H7 (cell line): ENCODE data around the gene MYRF. TPM values are rescaled to one million over a fixed set of nuclear protein-coding genes. Genes with fewer than 3 reads are reported as not detected.
A peak's percentile ranks its signal among the peaks of the same experiment; 100 is the strongest.

Experiments used
- DNase-seq: peaks from one replicate; pipeline ENCODE4 v3.0.0; 2012
- H3K27me3 ChIP-seq: 2 replicates; pipeline ENCODE4 v1.6.0; 2011; ENCODE audit warnings: mild to moderate bottlenecking, low read length; ENCODE audit not compliant: control insufficient read depth, insufficient read depth
- H3K36me3 ChIP-seq: replicated peaks from 2 replicates; pipeline ENCODE4 v1.5.1; 2011; ENCODE audit warnings: low read length; ENCODE audit not compliant: control insufficient read depth, insufficient read depth
- H3K4me3 ChIP-seq: 2 replicates; pipeline ENCODE4 v1.5.1; 2011; ENCODE audit warnings: low read depth, mild to moderate bottlenecking, control low read depth, low read length, moderate library complexity; ENCODE audit not compliant: insufficient read depth
- total RNA-seq: library from RNA; depleted of rRNA; stranded (reverse); fragments of >200 nt; shearing (Covaris generic); gene quantifications from 2 replicates; pipeline ENCODE4 v1.2.3, GENCODE V29; 2014

Gene MYRF
- total RNA-seq, 1 experiment from 2014 or later: 3.6 TPM

GRCh38 chr11:61768376-61769076, 16.1 kb downstream of the MYRF start:
- Histone ChIP-seq H3K27me3 (no peaks in the 10 kb centered on the region), H3K4me3 (no peak overlapping the region), H3K36me3 (no peaks in the 10 kb centered on the region)
- DNase-seq: no peak

GRCh38 chr11:61769169-61769920, 16.9 kb downstream of the MYRF start:
- DNase-seq: peak; percentile 88
- Histone ChIP-seq H3K36me3 (no peaks in the 10 kb centered on the region), H3K27me3 (no peaks in the 10 kb centered on the region), H3K4me3 (no peak overlapping the region)

GRCh38 chr11:61769946-61770683, 17.7 kb downstream of the MYRF start:
- H3K27me3 ChIP-seq: no peaks in the 10 kb centered on the region
- no peaks in the 10 kb centered on the region for H3K36me3 ChIP-seq
- H3K4me3 ChIP-seq: no peak overlapping the region
- DNase-seq: no peak

- Histone ChIP-seq H3K27me3 (no peaks in the 10 kb centered on the region), H3K36me3 (no peaks in the 10 kb centered on the region), H3K4me3 (no peak overlapping the region)
- DNase-seq: no peak
Measured at GRCh38 chr11:61771195-61771894, 18.9 kb downstream of the MYRF start.

- no peak overlapping the region for H3K4me3 ChIP-seq
- peak; percentile 93 for DNase-seq
- H3K27me3 ChIP-seq: peaks cover 3% of the 10 kb centered on the region; the same call in 1 of the 2 replicates
- H3K36me3 ChIP-seq: no peaks in the 10 kb centered on the region
Measured at GRCh38 chr11:61771985-61772455, 19.6 kb downstream of the MYRF start.

GRCh38 chr11:61773356-61773755, 20.9 kb downstream of the MYRF start:
- peak; percentile 70 for DNase-seq
- H3K36me3 ChIP-seq: no peaks in the 10 kb centered on the region
- H3K4me3 ChIP-seq: no peak overlapping the region
- H3K27me3 ChIP-seq: peaks cover 4% of the 10 kb centered on the region; the same call in 1 of the 2 replicates

GRCh38 chr11:61773809-61774208, 21.4 kb downstream of the MYRF start:
- H3K27me3 ChIP-seq: peaks cover 4% of the 10 kb centered on the region; the same call in 1 of the 2 replicates
- peak; percentile 46 for DNase-seq
- no peak overlapping the region for H3K4me3 ChIP-seq
- no peaks in the 10 kb centered on the region for H3K36me3 ChIP-seq

GRCh38 chr11:61774411-61774810, 22.0 kb downstream of the MYRF start:
- DNase-seq: peak; percentile 45
- H3K36me3 ChIP-seq: no peaks in the 10 kb centered on the region
- H3K27me3 ChIP-seq: peaks cover 4% of the 10 kb centered on the region; the same call in 1 of the 2 replicates
- H3K4me3 ChIP-seq: no peak overlapping the region

- peak; percentile 43 for DNase-seq
- Histone ChIP-seq H3K36me3 (no peaks in the 10 kb centered on the region; the same call in 1 of the 2 replicates), H3K4me3 (no peak overlapping the region), H3K27me3 (peaks cover 4% of the 10 kb centered on the region; the same call in 1 of the 2 replicates)
Measured at GRCh38 chr11:61775106-61775505, 22.7 kb downstream of the MYRF start.

GRCh38 chr11:61775606-61776554, 23.4 kb downstream of the MYRF start:
- Histone ChIP-seq H3K27me3 (peaks cover 4% of the 10 kb centered on the region; the same call in 1 of the 2 replicates), H3K4me3 (no peak overlapping the region), H3K36me3 (no peaks in the 10 kb centered on the region; the same call in 1 of the 2 replicates)
- peak; percentile 65 for DNase-seq

- no peak overlapping the region for H3K4me3 ChIP-seq
- no peaks in the 10 kb centered on the region; the same call in 1 of the 2 replicates for H3K36me3 ChIP-seq
- peaks cover 4% of the 10 kb centered on the region; the same call in 1 of the 2 replicates for H3K27me3 ChIP-seq
- DNase-seq: peak; percentile 97
Measured at GRCh38 chr11:61776561-61777075, 24.2 kb downstream of the MYRF start.

- Histone ChIP-seq H3K27me3 (peaks cover 4% of the 10 kb centered on the region; the same call in 1 of the 2 replicates), H3K4me3 (no peak overlapping the region), H3K36me3 (no peaks in the 10 kb centered on the region; the same call in 1 of the 2 replicates)
- peak; percentile 98 for DNase-seq
Measured at GRCh38 chr11:61777234-61778090, 25.0 kb downstream of the MYRF start.
